ENCODE measurements around the gene ENPP6. TPM values are rescaled to one million over a fixed set of nuclear protein-coding genes. Genes with fewer than 3 reads are reported as not detected.

ENPP6 gene
- total and polyA plus RNA-seq, 2 of the 13 experiments (the other 11 are each of a cell fraction or from before 2014, with no cell fraction given), result not detected

DNA sequence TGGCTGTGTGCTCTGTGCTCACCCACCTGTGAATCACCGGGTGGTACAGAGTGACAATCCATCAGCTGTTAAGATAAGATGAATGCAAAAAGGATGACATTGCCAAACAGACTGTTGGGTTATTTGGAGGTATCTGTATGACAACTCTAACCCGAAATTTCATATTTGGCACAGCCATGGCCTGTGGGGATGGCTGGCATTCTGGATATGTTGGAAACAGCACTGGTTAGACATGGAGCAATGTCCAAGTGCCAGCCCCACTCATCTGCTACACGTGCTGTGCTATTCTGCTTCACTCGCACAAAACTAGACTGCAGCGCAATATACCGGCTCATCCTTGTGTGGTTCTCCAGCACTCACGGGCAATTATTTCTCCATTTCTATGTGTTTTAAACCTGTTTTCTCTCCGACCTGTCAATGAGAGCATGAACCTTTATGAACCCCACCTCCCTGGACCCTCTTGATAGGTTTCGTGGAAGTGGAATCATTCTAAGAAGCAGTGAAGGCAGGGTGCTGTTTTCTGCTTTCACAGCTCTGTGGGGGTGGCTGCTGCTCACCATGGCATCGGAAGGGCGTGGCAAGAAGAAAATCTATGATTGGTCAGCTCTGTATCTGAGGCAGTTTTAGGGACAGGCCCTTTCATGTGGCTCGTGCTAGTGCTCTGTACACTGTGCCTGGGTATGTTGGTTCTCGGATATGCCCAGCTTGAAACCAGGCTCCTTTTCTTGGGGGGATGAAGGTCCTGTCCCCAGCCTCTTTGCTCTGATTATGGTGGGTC is 94.9 kb downstream of the ENPP6 start:
- no peak for TF ChIP-seq ZNF468 (CRISPR knock-in tag; IDR thresholded peaks at IDR 0.05)
- TF ChIP-seq GRHL1 (CRISPR knock-in tag; conservative IDR thresholded peaks at IDR 0.05), result no peak
- TF ChIP-seq ATM (IDR thresholded peaks at IDR 0.05; ENCODE audit: borderline replicate concordance), result no peak
- TF ChIP-seq ZMYM2 (CRISPR knock-in tag; IDR thresholded peaks at IDR 0.05), result no peak
- TF ChIP-seq ARID2 (CRISPR knock-in tag; IDR thresholded peaks at IDR 0.05; ENCODE audit: borderline replicate concordance), result no peak
- no peak for TF ChIP-seq ZSCAN20 (CRISPR knock-in tag; IDR thresholded peaks at IDR 0.05; ENCODE audit: borderline replicate concordance)
- no peak for TF ChIP-seq JUN (CRISPR knock-in tag; IDR thresholded peaks at IDR 0.05)
- TF ChIP-seq, protein P1, sequence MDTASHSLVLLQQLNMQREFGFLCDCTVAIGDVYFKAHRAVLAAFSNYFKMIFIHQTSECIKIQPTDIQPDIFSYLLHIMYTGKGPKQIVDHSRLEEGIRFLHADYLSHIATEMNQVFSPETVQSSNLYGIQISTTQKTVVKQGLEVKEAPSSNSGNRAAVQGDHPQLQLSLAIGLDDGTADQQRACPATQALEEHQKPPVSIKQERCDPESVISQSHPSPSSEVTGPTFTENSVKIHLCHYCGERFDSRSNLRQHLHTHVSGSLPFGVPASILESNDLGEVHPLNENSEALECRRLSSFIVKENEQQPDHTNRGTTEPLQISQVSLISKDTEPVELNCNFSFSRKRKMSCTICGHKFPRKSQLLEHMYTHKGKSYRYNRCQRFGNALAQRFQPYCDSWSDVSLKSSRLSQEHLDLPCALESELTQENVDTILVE (CRISPR knock-in tag; IDR thresholded peaks at IDR 0.05), result no peak
- no peak for TF ChIP-seq ATF1 (CRISPR knock-in tag; IDR thresholded peaks at IDR 0.05)
- no peak for TF ChIP-seq ZNF256 (CRISPR knock-in tag; conservative IDR thresholded peaks at IDR 0.05)
- TF ChIP-seq ZNF570 (CRISPR knock-in tag; IDR thresholded peaks at IDR 0.05; ENCODE audit: borderline replicate concordance), result no peak
- no peak for TF ChIP-seq PTBP1 (IDR thresholded peaks at IDR 0.05; ENCODE audit: low read depth, low read length, poor library complexity, severe bottlenecking)
- BruUV-seq (replicated peaks), result no TSS peak
- CTCF ChIA-PET (ENCODE audit: low intra/inter-chr PET ratio, low total read pairs), result no interaction called here
- Histone ChIP-seq H3K27me3 (ENCODE audit: control insufficient read depth in 1 of 2, insufficient read depth in 2 of 2, low read length in 2 of 2) (no peaks in the 10 kb centered on the region; a peak in 2 of 5 replicates), H3K36me3 (replicated peaks in 1 of 2; ENCODE audit: control insufficient read depth in 1 of 2, insufficient read depth in 2 of 2, low read length in 2 of 2) (no peaks in the 10 kb centered on the region), H2AFZ (ENCODE audit: low read length) (no peak overlapping the region), H4K20me1 (ENCODE audit: insufficient read depth, low read length) (no peaks in the 10 kb centered on the region), H3K4me1 (ENCODE audit: insufficient read depth, low read length) (no peaks in the 10 kb centered on the region), H3K9me3 (ENCODE audit: low read length) (no peaks in the 10 kb centered on the region), H3K4me2 (ENCODE audit: low read depth, low read length) (no peak overlapping the region), H3K4me3 (replicated peaks in 1 of 3; ENCODE audit: insufficient read depth in 1 of 3, low read depth in 2 of 3, low read length in 3 of 3) (no peak overlapping the region), H3K9ac (ENCODE audit: insufficient read depth, low read depth, low read length) (no peak overlapping the region), H3K79me2 (ENCODE audit: insufficient read depth, low read length) (no peaks in the 10 kb centered on the region), H3K27ac (ENCODE audit: extremely low read length, insufficient read depth, low read length) (no peak overlapping the region)
- FAIRE-seq (no peak), ATAC-seq (no peak), DNase-seq (ENCODE audit: low spot score) (no peak)
- POLR2A ChIA-PET, result no interaction called here
- in situ Hi-C loops (cut with HindIII; ENCODE audit: extremely low pct_ligation_motif_present, low pct_unique_long_range_greater_than_20kb) (no loop called here), intact Hi-C loops (cut with micrococcal nuclease; ENCODE audit: unreplicated experiment) (no loop called here)
- WGBS (ENCODE audit: low lambda C conversion rate), result 40% methylated on average over 10 of the region's 13 CpGs

All from HepG2 (cell line).